Nephron progenitor cell (in vitro differentiated cells): ENCODE measurements around the gene SIRPD.
"Not testable (repeated sequence)": the region's sequence is repeated elsewhere in the genome, so short reads cannot be mapped to it uniquely, and the experiment has no call there.

Source experiments
- DNase-seq: peaks from one replicate; pipeline ENCODE4 v3.0.0; 2021
- H3K27ac Mint-ChIP-seq: 2 replicates; pipeline ENCODE4 v1.8.0; 2021; ENCODE audit warnings: mild to moderate bottlenecking, moderate library complexity, mixed read lengths
- H3K27me3 Mint-ChIP-seq: 2 replicates; pipeline ENCODE4 v1.8.0; 2021; ENCODE audit warnings: mild to moderate bottlenecking, low read depth, mixed read lengths; ENCODE audit not compliant: poor library complexity
- H3K36me3 Mint-ChIP-seq: 2 replicates; pipeline ENCODE4 v1.8.0; 2021; ENCODE audit warnings: low read depth, mixed read lengths
- H3K4me1 Mint-ChIP-seq: 2 replicates; pipeline ENCODE4 v1.8.0; 2021; ENCODE audit warnings: mixed read lengths
- H3K4me3 Mint-ChIP-seq: 2 replicates; pipeline ENCODE4 v1.8.0; 2021; ENCODE audit warnings: mild to moderate bottlenecking, moderate library complexity, mixed read lengths
- H3K9me3 Mint-ChIP-seq: 2 replicates; pipeline ENCODE4 v1.8.0; 2021; ENCODE audit warnings: mild to moderate bottlenecking, moderate library complexity, mixed read lengths
- CTCF ChIP-seq: fragments of 200-600 bp; sonication (generic); IDR thresholded peaks from 2 replicates; pipeline ENCODE4 v1.5.0; 2021; ENCODE audit warnings: antibody characterized with exemption

The SIRPD gene

GRCh38 chr20:1499528-1500420, 57.7 kb downstream of the SIRPD start:
- no peak overlapping the region for H3K27ac Mint-ChIP-seq
- no peak for DNase-seq
- TF ChIP-seq CTCF: no peak
- H3K27me3 Mint-ChIP-seq: peaks cover 20% of the 10 kb centered on the region
- peaks cover 8% of the 10 kb centered on the region for H3K4me1 Mint-ChIP-seq
- no peak overlapping the region for H3K4me3 Mint-ChIP-seq
- peaks cover 40% of the 10 kb centered on the region for H3K9me3 Mint-ChIP-seq
- H3K36me3 Mint-ChIP-seq: peaks cover 8% of the 10 kb centered on the region

GRCh38 chr20:1497371-1497770, 60.1 kb downstream of the SIRPD start:
- not testable (repeated sequence) for H3K4me3 Mint-ChIP-seq, DNase-seq, H3K27ac Mint-ChIP-seq, H3K36me3 Mint-ChIP-seq
- H3K27me3 Mint-ChIP-seq: peaks cover 31% of the 10 kb centered on the region
- H3K4me1 Mint-ChIP-seq: peaks cover 19% of the 10 kb centered on the region
- H3K9me3 Mint-ChIP-seq: peaks cover 27% of the 10 kb centered on the region

- H3K9me3 Mint-ChIP-seq: peaks cover 23% of the 10 kb centered on the region
- TF ChIP-seq CTCF: no peak
- peaks cover 32% of the 10 kb centered on the region for H3K27me3 Mint-ChIP-seq
- no peak for DNase-seq
- peaks cover 19% of the 10 kb centered on the region for H3K4me1 Mint-ChIP-seq
- no peaks in the 10 kb centered on the region for H3K36me3 Mint-ChIP-seq
- no peak overlapping the region for H3K4me3 Mint-ChIP-seq
- H3K27ac Mint-ChIP-seq: no peak overlapping the region
Measured at GRCh38 chr20:1496930-1497329, 60.6 kb downstream of the SIRPD start.

- no peaks in the 10 kb centered on the region for H3K36me3 Mint-ChIP-seq
Measured at GRCh38 chr20:1494436-1494835, 63.1 kb downstream of the SIRPD start.

GRCh38 chr20:1493536-1493935, 64.0 kb downstream of the SIRPD start:
- Mint-ChIP-seq H3K4me1 (peaks cover 13% of the 10 kb centered on the region), H3K36me3 (no peaks in the 10 kb centered on the region), H3K27ac (no peak overlapping the region), H3K9me3 (peaks cover 13% of the 10 kb centered on the region), H3K4me3 (no peak overlapping the region), H3K27me3 (peaks cover 59% of the 10 kb centered on the region)
- no peak for TF ChIP-seq CTCF
- DNase-seq: no peak

More at GRCh38 chr20:1494436-1494835, 63.1 kb downstream of the SIRPD start:
- no peak for TF ChIP-seq CTCF
- H3K9me3 Mint-ChIP-seq: peaks cover 17% of the 10 kb centered on the region
- no peak overlapping the region for H3K27ac Mint-ChIP-seq
- no peak for DNase-seq
- peaks cover 51% of the 10 kb centered on the region for H3K27me3 Mint-ChIP-seq
- no peak overlapping the region for H3K4me3 Mint-ChIP-seq
- H3K4me1 Mint-ChIP-seq: peaks cover 13% of the 10 kb centered on the region

- no peak overlapping the region for H3K27ac Mint-ChIP-seq
- H3K4me3 Mint-ChIP-seq: no peak overlapping the region
Measured at GRCh38 chr20:1491860-1492642, 65.5 kb downstream of the SIRPD start.

More at GRCh38 chr20:1491860-1492642, 65.5 kb downstream of the SIRPD start:
- TF ChIP-seq CTCF: no peak
- H3K4me1 Mint-ChIP-seq: peaks cover 13% of the 10 kb centered on the region
- peaks cover 72% of the 10 kb centered on the region for H3K27me3 Mint-ChIP-seq
- no peaks in the 10 kb centered on the region for H3K36me3 Mint-ChIP-seq
- peaks cover 2% of the 10 kb centered on the region for H3K9me3 Mint-ChIP-seq
- no peak for DNase-seq
